Measurements from ENCODE around the gene CDC34.
A peak's percentile ranks its signal among the peaks of the same experiment; 100 is the strongest.

The CDC34 gene

GRCh38 chr19:497869-498510 lies 33.6 kb upstream of the CDC34 start:
- no peak for DNase-seq (ENCODE audit: low spot score)

- no peak for DNase-seq (ENCODE audit: low spot score)
These were observed 33.1 kb upstream of the CDC34 start for GRCh38 chr19:498511-498891.

- no peak for DNase-seq (ENCODE audit: low spot score)
These were observed 32.5 kb upstream of the CDC34 start for GRCh38 chr19:498977-499623.

- DNase-seq (ENCODE audit: low spot score): no peak
These were observed 29.9 kb upstream of the CDC34 start for GRCh38 chr19:501646-502045.

GRCh38 chr19:504616-505015 lies 26.9 kb upstream of the CDC34 start:
- DNase-seq (ENCODE audit: low spot score): no peak

GRCh38 chr19:506404-507285 lies 24.9 kb upstream of the CDC34 start:
- peak; percentile 100 for DNase-seq (ENCODE audit: low spot score)

GRCh38 chr19:507286-508203 lies 24.0 kb upstream of the CDC34 start, which contains the start of gene TPGS1:
Gene TPGS1, plus strand, starts transcription at chr19:507497. Its CDS starts 10 bp downstream, at chr19:507507.
- DNase-seq (ENCODE audit: low spot score): peak; percentile 85

- no peak for DNase-seq (ENCODE audit: low spot score)
These were observed 23.1 kb upstream of the CDC34 start for GRCh38 chr19:508204-509150.

- peak; percentile 96 for DNase-seq (ENCODE audit: low spot score)
These were observed 20.9 kb upstream of the CDC34 start for GRCh38 chr19:510606-511100.

- no peak for DNase-seq (ENCODE audit: low spot score)
These were observed 20.3 kb upstream of the CDC34 start for GRCh38 chr19:511101-511851.

- DNase-seq (ENCODE audit: low spot score): no peak
These were observed 18.8 kb upstream of the CDC34 start for GRCh38 chr19:512547-513365.

- DNase-seq (ENCODE audit: low spot score): no peak
These were observed 18.0 kb upstream of the CDC34 start for GRCh38 chr19:513368-514165.

GRCh38 chr19:514166-514663 lies 17.3 kb upstream of the CDC34 start:
- DNase-seq (ENCODE audit: low spot score): no peak

GRCh38 chr19:517721-518597 lies 13.6 kb upstream of the CDC34 start:
- no peak for DNase-seq (ENCODE audit: low spot score)

GRCh38 chr19:518598-519231 lies 12.8 kb upstream of the CDC34 start:
- no peak for DNase-seq (ENCODE audit: low spot score)

- no peak for DNase-seq (ENCODE audit: low spot score)
These were observed 12.1 kb upstream of the CDC34 start for GRCh38 chr19:519449-519865.
